Muscle layer of duodenum (tissue), 2 donors: ENCODE data around the gene CCDC141.

ENCODE experiments used
- H3K27ac ChIP-seq: one replicate; pipeline ENCODE4 v1.7.0; 2013; ENCODE audit warnings: mild to moderate bottlenecking, low read length
- H3K27me3 ChIP-seq: one replicate; pipeline ENCODE4 v1.7.0; 2013; ENCODE audit warnings: low read depth, mild to moderate bottlenecking, control low read depth, low read length
- H3K36me3 ChIP-seq, 2 donors: one replicate each; pipeline ENCODE4 v1.7.0; 2013; ENCODE audit warnings: low read length in 2 of 2, control low read depth in 1 of 2, mild to moderate bottlenecking in 1 of 2; ENCODE audit not compliant: insufficient read depth in 2 of 2, control insufficient read depth in 1 of 2
- H3K4me1 ChIP-seq, 2 donors: one replicate each; pipeline ENCODE4 v1.7.0; 2013; ENCODE audit warnings: low read length in 2 of 2, mild to moderate bottlenecking in 2 of 2, control low read depth in 1 of 2, moderate library complexity in 1 of 2; ENCODE audit not compliant: insufficient read depth in 2 of 2, control insufficient read depth in 1 of 2
- H3K4me3 ChIP-seq, 2 donors: one replicate each; pipeline ENCODE4 v1.7.0; 2013; ENCODE audit warnings: low read length in 2 of 2, low read depth in 1 of 2, mild to moderate bottlenecking in 1 of 2
- H3K9me3 ChIP-seq, 2 donors: one replicate each; pipeline ENCODE4 v1.7.0; 2013; ENCODE audit warnings: low read length in 2 of 2, control low read depth in 1 of 2, mild to moderate bottlenecking in 1 of 2; ENCODE audit not compliant: control insufficient read depth in 1 of 2
- donor health status: healthy.

Gene CCDC141

DNA sequence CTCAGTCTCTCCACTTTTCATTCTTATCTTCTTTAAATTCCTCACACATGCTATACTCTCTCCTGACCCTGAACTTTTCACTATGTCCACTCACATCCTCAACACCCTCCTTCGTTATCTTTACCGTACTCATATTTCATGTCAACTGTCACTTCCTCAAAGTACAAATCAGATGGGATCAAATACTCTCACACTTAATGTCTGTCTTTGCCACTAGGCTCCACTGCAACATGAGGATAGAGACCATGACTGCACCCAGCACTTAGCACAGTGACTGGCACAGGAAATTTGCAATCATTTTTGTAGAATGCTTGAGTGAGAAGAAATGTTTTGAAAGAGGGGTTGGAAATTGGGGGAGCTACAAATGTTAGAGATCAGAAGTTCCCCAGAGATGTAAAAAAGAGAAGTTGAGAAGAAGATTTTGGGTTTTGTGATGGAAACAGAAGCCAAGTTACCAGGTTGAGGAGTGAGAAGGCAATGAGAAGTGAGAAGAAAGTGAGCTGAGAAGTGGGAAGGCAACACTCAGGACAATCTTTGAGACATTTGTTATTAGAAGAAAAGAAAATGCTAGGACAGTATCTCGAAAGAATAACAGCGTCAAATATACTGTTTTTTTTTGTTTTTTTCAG is 87.0 kb downstream of the CCDC141 start:
- no peaks in the 10 kb centered on the region for H3K36me3 ChIP-seq
- H3K4me1 ChIP-seq, result no peaks in the 10 kb centered on the region
- no peaks in the 10 kb centered on the region for H3K27me3 ChIP-seq
- no peak overlapping the region for H3K4me3 ChIP-seq
- H3K9me3 ChIP-seq, result no peaks in the 10 kb centered on the region
- no peak overlapping the region for H3K27ac ChIP-seq

DNA sequence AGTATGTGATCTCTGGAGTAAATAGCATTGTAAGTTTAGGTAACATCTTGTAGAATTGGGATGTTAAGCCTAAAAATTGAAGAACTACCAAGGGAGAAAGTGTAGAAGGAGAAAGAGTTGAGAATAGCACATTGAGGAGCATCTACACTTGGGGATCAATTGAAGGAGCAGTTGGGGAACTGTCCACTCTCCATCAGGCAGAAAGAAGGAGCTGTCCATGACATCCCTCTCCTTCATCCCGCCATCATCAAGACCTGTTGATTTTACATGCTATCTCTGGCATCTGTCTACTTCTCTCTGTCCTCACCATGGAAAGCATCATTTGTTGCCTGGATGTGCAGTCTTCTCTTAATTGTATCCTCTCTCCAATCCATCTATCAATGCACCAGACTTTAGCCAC is 87.8 kb downstream of the CCDC141 start:
- Histone ChIP-seq H3K36me3 (no peaks in the 10 kb centered on the region), H3K27me3 (no peaks in the 10 kb centered on the region), H3K9me3 (no peaks in the 10 kb centered on the region), H3K4me3 (no peak overlapping the region), H3K27ac (no peak overlapping the region), H3K4me1 (no peaks in the 10 kb centered on the region)

DNA sequence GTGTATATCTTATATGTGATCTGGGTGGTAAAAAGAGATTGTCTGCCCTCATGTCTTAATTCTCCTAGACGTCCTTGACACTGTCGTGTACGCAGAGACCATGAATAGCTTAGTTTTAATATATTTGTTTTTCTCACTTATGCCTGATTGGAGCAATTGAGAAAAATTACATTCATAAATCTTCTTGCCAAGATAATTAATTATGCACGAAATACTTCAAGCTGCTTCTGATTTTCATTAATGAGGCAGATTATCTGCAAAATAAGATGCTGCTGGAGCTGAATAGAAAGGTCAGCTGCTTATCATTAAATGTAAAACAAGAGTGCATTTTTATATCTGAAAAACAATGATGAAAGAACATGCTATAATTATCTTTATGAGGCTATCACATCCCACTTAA is 95.9 kb downstream of the CCDC141 start:
- H3K4me1 ChIP-seq, result no peaks in the 10 kb centered on the region
- no peak overlapping the region for H3K4me3 ChIP-seq
- H3K27me3 ChIP-seq, result no peaks in the 10 kb centered on the region
- H3K36me3 ChIP-seq, result no peaks in the 10 kb centered on the region
- no peaks in the 10 kb centered on the region for H3K9me3 ChIP-seq
- no peak overlapping the region for H3K27ac ChIP-seq

DNA sequence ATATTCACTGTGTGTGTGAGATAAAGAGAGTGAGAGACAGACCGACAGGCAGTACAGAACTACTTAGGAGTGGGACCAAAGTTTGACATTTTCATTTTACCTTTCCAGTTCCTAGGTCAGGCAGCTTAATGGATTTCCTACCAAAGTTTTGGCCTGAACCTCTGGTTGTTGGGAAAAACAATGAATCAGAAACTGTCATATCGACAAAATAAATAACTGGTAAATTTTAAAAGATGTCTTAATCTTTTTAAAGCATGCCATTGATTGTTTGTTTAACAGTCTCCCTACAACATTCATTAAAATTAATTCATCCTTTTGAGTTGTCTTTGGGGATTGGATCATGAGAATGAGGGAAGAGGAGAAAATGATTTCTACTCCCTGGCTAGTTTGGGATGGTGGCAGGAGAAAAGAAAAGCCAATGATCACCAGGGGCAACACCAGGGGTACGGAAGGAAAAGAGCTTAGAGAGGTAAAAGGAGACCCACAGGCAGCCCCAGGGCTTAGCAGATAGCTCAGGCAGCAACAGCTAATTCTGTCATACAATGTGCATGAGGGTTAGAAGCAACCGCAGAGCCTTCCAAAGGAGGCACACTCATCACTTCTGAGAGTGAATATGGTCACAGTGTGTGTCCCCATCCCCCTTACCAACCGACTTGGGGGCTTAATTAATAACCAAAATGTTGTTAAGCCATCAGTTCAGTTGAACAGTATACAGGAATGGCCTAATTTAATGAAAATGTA is 98.5 kb downstream of the CCDC141 start:
- Histone ChIP-seq H3K9me3 (no peaks in the 10 kb centered on the region), H3K4me3 (no peak overlapping the region), H3K4me1 (no peaks in the 10 kb centered on the region), H3K27ac (no peak overlapping the region), H3K36me3 (no peaks in the 10 kb centered on the region), H3K27me3 (no peaks in the 10 kb centered on the region)

DNA sequence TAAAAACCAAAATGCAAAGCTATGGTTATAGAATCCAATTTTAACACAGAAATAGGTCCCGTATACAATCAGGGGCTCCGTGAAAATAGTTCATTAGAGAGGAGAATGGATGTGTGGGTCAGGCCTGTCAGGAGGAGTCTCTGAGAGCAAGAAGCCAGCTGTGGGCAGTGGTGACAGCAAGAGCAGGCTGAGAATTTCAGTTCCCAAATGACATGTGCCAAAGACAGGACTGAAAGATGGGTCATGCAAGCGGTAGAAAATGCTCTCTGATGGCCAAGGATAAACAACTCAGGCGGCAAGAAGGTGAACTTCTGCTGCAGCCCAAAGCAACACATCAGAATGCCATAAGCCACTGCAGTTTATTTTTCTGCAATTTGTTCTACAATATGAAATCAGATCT is 100.4 kb downstream of the CCDC141 start:
- Histone ChIP-seq H3K4me3 (no peak overlapping the region), H3K27me3 (no peaks in the 10 kb centered on the region), H3K27ac (no peak overlapping the region), H3K36me3 (no peaks in the 10 kb centered on the region), H3K9me3 (no peaks in the 10 kb centered on the region), H3K4me1 (no peaks in the 10 kb centered on the region)

DNA sequence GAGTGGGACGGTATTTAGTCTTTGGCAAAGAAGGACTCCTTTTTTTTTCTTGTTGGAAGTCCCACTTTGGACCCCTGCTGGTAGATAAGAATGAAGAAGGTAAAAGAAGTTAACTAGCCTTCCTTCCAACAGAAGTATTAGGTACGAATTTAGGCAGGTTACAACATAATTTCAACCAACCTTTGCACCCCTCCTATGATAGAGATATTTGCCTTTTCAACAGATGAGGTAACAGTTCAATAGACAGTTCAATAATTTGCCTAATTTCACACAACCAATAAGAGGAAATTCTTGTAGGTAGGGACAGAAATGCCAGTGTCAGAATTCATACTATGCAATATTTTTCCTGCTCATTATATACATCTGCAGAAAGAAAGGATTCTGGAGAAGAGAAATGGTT is 100.8 kb downstream of the CCDC141 start:
- no peak overlapping the region for H3K4me3 ChIP-seq
- H3K27me3 ChIP-seq, result no peaks in the 10 kb centered on the region
- H3K36me3 ChIP-seq, result no peaks in the 10 kb centered on the region
- H3K9me3 ChIP-seq, result no peaks in the 10 kb centered on the region
- H3K4me1 ChIP-seq, result no peaks in the 10 kb centered on the region
- no peak overlapping the region for H3K27ac ChIP-seq

DNA sequence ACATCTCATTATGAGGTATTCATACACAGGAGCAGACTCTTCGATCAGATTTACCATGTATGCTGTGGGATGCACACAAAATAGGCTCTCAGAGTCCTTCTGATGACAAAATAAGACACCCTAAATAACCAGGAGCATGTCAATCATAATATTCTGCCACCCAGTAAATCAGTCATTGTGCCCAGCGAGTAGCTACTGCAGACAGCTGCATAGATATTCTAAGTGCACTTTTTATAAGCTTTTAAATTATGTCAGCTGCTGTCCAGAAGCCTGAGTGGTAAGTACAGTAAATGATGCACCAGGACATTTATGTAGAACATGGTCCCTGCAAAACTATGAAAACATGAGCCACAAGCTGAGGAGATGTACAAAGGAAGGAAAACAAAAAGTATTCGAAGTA is 102.9 kb downstream of the CCDC141 start:
- Histone ChIP-seq H3K36me3 (no peaks in the 10 kb centered on the region), H3K4me3 (no peak overlapping the region), H3K4me1 (no peaks in the 10 kb centered on the region), H3K27ac (no peak overlapping the region), H3K27me3 (no peaks in the 10 kb centered on the region), H3K9me3 (no peaks in the 10 kb centered on the region)

DNA sequence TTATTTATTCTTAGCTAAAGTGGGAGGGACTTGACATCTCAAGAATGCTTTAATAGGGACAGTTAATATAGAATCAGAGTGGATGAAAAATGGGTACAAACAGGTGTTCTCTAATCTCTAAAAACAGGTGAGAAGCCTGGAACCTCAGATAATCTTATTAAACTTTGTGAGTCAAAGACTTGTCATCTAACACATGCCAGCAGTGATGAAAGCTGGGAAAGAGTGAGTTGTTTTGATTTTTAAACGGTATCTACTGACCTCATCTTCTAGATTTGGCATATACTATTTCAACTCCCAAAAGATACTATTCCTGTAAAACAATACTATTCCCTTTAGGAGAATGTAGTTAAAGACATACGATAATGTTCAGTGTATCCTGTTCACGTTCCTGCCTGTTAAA is 103.4 kb downstream of the CCDC141 start:
- no peak overlapping the region for H3K27ac ChIP-seq
- no peaks in the 10 kb centered on the region for H3K9me3 ChIP-seq
- no peak overlapping the region for H3K4me3 ChIP-seq
- no peaks in the 10 kb centered on the region for H3K27me3 ChIP-seq
- H3K4me1 ChIP-seq, result no peaks in the 10 kb centered on the region
- no peaks in the 10 kb centered on the region for H3K36me3 ChIP-seq

DNA sequence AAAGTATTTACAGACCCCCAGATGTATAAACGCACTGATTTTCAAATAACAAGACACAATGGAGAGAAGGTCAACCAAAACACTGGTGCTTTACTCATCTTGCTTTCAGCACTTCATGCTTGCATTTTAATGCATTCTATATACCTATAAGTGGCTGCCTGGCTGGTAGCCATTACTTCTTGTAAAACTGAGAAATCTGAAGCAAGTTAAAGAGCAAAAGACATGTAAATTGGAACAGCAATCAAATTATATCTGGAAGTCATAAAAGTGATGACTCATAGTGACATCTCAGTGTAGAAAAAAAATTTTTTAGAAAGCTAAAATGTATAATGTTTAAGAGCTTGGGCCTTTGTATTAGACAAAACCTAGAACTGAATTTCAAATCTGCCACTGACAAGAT is 106.2 kb downstream of the CCDC141 start:
- no peak overlapping the region for H3K27ac ChIP-seq
- no peaks in the 10 kb centered on the region for H3K36me3 ChIP-seq
- no peaks in the 10 kb centered on the region for H3K4me1 ChIP-seq

DNA sequence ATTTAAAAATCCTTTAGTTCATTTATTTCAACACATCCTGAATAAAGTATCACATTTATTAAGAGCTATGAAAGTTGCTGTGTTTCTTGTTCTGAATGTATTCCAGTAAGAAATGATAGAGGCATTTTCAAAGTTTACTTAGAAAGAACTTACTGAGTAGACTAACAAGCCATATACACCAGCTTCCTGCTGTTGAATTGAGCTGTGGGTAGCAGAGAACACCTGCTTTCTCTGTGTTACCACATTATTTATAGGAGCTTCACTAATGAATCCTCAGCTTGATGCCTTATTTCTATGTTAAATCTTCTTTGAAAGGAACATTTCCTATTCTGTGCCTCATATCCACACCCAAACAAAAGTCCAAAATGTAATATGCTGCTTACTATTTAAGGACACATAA is 115.4 kb downstream of the CCDC141 start:
- Histone ChIP-seq H3K27ac (no peak overlapping the region), H3K9me3 (peaks cover 0 to 17% of the 10 kb centered on the region in 2 donors), H3K4me1 (no peaks in the 10 kb centered on the region), H3K4me3 (no peak overlapping the region), H3K36me3 (no peaks in the 10 kb centered on the region), H3K27me3 (no peaks in the 10 kb centered on the region)

More for the DNA sequence above, 106.2 kb downstream of the CCDC141 start:
- H3K4me3 ChIP-seq, result no peak overlapping the region
- no peaks in the 10 kb centered on the region for H3K9me3 ChIP-seq
- H3K27me3 ChIP-seq, result no peaks in the 10 kb centered on the region

DNA sequence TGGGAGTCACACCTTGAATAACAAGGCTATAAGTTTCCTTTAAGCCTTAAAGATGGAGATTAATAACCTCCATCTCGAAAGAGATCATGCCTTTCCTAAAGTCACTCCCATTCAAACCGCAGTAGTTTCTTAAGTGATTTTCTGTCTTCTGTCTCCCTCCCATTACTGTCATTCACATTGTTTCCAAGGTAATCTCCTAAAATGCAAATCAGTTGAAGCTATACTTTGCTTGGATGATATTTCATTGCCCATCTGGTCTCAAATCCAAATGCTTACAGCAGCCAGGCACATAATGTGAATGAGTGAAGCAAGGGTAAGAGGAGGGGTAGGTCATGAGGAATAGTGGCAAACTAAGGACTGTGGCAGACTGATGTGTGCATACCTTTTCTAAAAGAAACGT is 116.4 kb downstream of the CCDC141 start:
- Histone ChIP-seq H3K4me1 (no peaks in the 10 kb centered on the region), H3K27me3 (no peaks in the 10 kb centered on the region), H3K36me3 (no peaks in the 10 kb centered on the region), H3K27ac (no peak overlapping the region), H3K9me3 (peaks cover 0 to 17% of the 10 kb centered on the region in 2 donors), H3K4me3 (no peak overlapping the region)

DNA sequence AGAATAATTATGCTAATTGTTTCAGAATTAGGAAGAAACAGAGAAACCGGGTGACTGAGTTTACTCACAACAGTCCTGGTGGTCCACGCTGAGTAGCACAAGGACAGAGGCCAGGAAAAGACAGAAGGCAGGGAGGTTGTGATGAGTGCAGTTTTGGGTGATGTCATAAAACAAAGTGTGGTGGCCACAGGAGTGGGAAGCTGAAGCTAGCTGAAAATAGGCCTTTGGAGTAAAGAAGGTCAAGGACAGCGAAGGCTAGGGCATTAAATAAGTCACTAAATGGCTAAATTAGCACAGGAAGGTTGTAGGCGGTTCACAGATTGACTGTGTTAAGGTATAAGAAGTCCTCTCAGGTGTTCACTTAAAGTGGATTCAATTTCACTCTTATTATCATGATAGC is 121.9 kb downstream of the CCDC141 start:
- Histone ChIP-seq H3K36me3 (no peaks in the 10 kb centered on the region), H3K4me3 (no peak overlapping the region), H3K27ac (no peak overlapping the region), H3K4me1 (no peaks in the 10 kb centered on the region), H3K27me3 (no peaks in the 10 kb centered on the region), H3K9me3 (peaks cover 0 to 4% of the 10 kb centered on the region in 2 donors)
